ENCODE results near the gene STOML1. TPM values are rescaled to one million over a fixed set of nuclear protein-coding genes. Genes with fewer than 3 reads are reported as not detected.

The STOML1 gene
- total RNA-seq, 1 donor from 2014 or later = 17.1 TPM

DNA sequence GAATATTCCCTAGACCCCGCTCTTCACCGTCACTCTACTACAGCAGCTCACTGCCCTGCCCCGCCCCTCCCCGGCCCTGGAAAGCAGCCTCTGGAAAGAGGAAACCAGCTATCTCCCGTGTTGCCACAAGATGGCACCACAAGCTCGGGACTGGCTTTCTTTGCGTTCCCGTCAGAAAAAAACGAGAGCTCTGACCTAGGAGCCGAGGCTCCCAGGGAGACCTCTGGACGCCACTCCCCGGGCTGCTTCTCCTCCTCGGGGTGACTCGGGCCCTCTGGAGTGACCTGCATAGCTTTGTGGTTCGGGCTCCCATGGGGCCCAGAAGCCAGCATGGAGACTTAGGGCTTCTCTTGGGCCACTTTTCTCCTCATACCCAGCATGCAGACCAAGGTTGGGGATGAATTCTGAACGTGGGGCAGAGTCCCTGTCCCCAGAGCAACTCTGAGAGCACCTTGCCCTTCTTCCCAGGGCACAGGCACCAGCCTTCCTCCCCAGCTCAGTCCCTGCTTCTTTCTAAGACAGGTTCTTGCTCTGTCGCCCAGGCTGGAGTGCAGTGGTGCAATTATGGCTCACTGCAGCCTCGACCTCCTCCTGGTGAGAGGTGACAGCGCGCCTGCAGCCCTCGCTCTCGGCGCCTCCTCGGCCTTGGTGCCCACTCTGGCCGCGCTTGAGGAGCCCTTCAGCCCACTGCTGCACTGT, 19.0 kb downstream of the STOML1 start:
- peak; percentile 90 for TF ChIP-seq CTCF (IDR thresholded peaks at IDR 0.05)
- peaks cover 3% of the 10 kb centered on the region for H3K36me3 Mint-ChIP-seq (ENCODE audit: unreplicated experiment)
- H3K4me3 Mint-ChIP-seq (ENCODE audit: unreplicated experiment) = peak overlapping the region; percentile 32
- H3K27me3 Mint-ChIP-seq (ENCODE audit: unreplicated experiment) = peaks cover 10% of the 10 kb centered on the region
- H3K4me1 Mint-ChIP-seq (ENCODE audit: unreplicated experiment) = peaks cover 10% of the 10 kb centered on the region
- no peaks in the 10 kb centered on the region for H3K9me3 Mint-ChIP-seq (ENCODE audit: unreplicated experiment)
- peak; percentile 93 for DNase-seq (ENCODE audit: extremely low spot score, unreplicated experiment)
- H3K27ac Mint-ChIP-seq (ENCODE audit: unreplicated experiment) = no peak overlapping the region

GRCh38 chr15:73969151-73969759, 22.8 kb downstream of the STOML1 start:
- H3K4me3 Mint-ChIP-seq (ENCODE audit: unreplicated experiment) = no peak overlapping the region
- no peaks in the 10 kb centered on the region for H3K36me3 Mint-ChIP-seq (ENCODE audit: unreplicated experiment)
- DNase-seq (ENCODE audit: extremely low spot score, unreplicated experiment) = no peak
- no peaks in the 10 kb centered on the region for H3K27me3 Mint-ChIP-seq (ENCODE audit: unreplicated experiment)
- no peak for TF ChIP-seq CTCF (IDR thresholded peaks at IDR 0.05)
- H3K9me3 Mint-ChIP-seq (ENCODE audit: unreplicated experiment) = no peaks in the 10 kb centered on the region
- peaks cover 28% of the 10 kb centered on the region for H3K4me1 Mint-ChIP-seq (ENCODE audit: unreplicated experiment)
- no peak overlapping the region for H3K27ac Mint-ChIP-seq (ENCODE audit: unreplicated experiment)

- TF ChIP-seq CTCF (IDR thresholded peaks at IDR 0.05) = no peak
- no peaks in the 10 kb centered on the region for H3K27me3 Mint-ChIP-seq (ENCODE audit: unreplicated experiment)
- no peaks in the 10 kb centered on the region for H3K9me3 Mint-ChIP-seq (ENCODE audit: unreplicated experiment)
- DNase-seq (ENCODE audit: extremely low spot score, unreplicated experiment) = no peak
- no peak overlapping the region for H3K4me3 Mint-ChIP-seq (ENCODE audit: unreplicated experiment)
- H3K36me3 Mint-ChIP-seq (ENCODE audit: unreplicated experiment) = no peaks in the 10 kb centered on the region
- H3K4me1 Mint-ChIP-seq (ENCODE audit: unreplicated experiment) = peaks cover 28% of the 10 kb centered on the region
- H3K27ac Mint-ChIP-seq (ENCODE audit: unreplicated experiment) = no peak overlapping the region
Observed at GRCh38 chr15:73968461-73968860, 23.6 kb downstream of the STOML1 start.

DNA sequence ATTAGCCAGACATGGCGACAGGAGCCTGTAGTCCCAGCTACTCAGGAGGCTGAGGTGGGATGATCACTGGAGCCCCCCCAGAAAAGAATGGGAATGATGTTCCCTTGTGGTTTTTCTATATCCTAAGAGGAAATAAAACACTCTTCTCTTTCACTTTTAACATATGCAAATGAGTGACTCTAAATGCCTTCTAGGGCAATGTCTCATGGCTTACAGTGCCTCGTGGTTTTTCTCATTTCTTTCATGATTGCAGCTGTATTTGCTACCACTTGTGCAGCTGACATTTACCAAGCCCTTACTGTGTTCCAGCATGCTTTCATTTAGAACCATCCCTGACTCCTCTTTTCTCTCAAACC, 26.4 kb downstream of the STOML1 start:
- no peaks in the 10 kb centered on the region for H3K36me3 Mint-ChIP-seq (ENCODE audit: unreplicated experiment)
- peak overlapping the region; percentile 56 for H3K27ac Mint-ChIP-seq (ENCODE audit: unreplicated experiment)
- H3K4me1 Mint-ChIP-seq (ENCODE audit: unreplicated experiment) = peaks cover 20% of the 10 kb centered on the region
- H3K4me3 Mint-ChIP-seq (ENCODE audit: unreplicated experiment) = no peak overlapping the region
- DNase-seq (ENCODE audit: extremely low spot score, unreplicated experiment) = no peak
- no peak for TF ChIP-seq CTCF (IDR thresholded peaks at IDR 0.05)
- no peaks in the 10 kb centered on the region for H3K27me3 Mint-ChIP-seq (ENCODE audit: unreplicated experiment)
- H3K9me3 Mint-ChIP-seq (ENCODE audit: unreplicated experiment) = no peaks in the 10 kb centered on the region

DNA sequence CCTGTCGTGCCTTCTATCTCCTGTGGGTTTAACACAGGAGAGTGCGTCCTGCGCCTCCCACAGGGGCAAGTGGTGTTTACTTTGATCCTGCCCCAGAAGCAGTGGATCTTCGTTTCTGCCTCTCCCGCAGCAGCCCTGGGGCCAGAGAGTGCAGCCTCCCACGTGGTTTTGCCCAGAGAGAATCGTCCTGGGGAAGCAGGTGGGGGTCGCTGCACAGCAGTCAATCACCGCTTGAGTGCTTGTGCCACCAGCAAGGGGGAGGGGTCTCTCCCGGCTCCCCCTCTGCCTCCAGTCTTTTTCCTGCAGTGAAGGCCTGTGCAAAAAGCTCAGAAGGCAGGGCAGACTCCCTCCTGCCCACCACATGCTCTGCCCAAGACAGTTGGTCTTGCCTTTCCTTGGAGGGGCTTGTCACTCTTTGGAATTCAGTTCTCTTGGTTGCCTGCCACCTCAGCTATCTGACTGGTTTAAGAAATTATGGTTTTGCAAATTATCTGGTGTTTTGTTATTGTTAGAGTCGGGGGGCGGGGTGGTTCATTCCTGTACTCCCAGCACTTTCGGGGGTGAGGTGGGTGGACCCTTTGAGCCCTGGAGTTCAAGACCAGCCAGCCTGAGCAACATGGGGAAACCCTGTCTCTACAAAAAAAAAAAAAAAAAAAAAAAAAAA, 26.9 kb downstream of the STOML1 start:
- Mint-ChIP-seq H3K36me3 (ENCODE audit: unreplicated experiment) (no peaks in the 10 kb centered on the region), H3K4me1 (ENCODE audit: unreplicated experiment) (peaks cover 20% of the 10 kb centered on the region), H3K27me3 (ENCODE audit: unreplicated experiment) (no peaks in the 10 kb centered on the region), H3K27ac (ENCODE audit: unreplicated experiment) (peak overlapping the region; percentile 54), H3K4me3 (ENCODE audit: unreplicated experiment) (no peak overlapping the region), H3K9me3 (ENCODE audit: unreplicated experiment) (no peaks in the 10 kb centered on the region)
- peak; percentile 17 for TF ChIP-seq CTCF (IDR thresholded peaks at IDR 0.05)
- no peak for DNase-seq (ENCODE audit: extremely low spot score, unreplicated experiment)

Data from osteocyte (in vitro differentiated cells).